Astrocyte (in vitro differentiated cells and primary cell): ENCODE data around the gene ZNF20. TPM values are rescaled to one million over a fixed set of nuclear protein-coding genes. Genes with fewer than 3 reads are reported as not detected.
"Not testable (repeated sequence)": the region's sequence is repeated elsewhere in the genome, so short reads cannot be mapped to it uniquely, and the experiment has no call there.

Source experiments
- DNase-seq: peaks from one replicate; pipeline ENCODE4 v3.0.0-alpha.2; 2010; ENCODE audit warnings: low read depth
- FAIRE-seq: peaks from 2 replicates; lab custom pipeline; 2011; peaks lifted over from hg19 to GRCh38; lab: Jason Lieb, UNC
- H2AFZ ChIP-seq: 2 replicates; pipeline ENCODE4 v1.6.0; 2012; ENCODE audit warnings: low read depth, low read length, inconsistent platforms
- H3K27ac ChIP-seq: 2 replicates; pipeline ENCODE4 v1.5.1; 2011; ENCODE audit warnings: low read depth, low read length, inconsistent platforms
- H3K27me3 ChIP-seq: 2 replicates; pipeline ENCODE4 v1.6.0; 2011; ENCODE audit warnings: low read length, inconsistent platforms; ENCODE audit not compliant: insufficient read depth
- H3K36me3 ChIP-seq: 2 replicates; pipeline ENCODE4 v1.5.1; 2011; ENCODE audit warnings: low read length, inconsistent platforms; ENCODE audit not compliant: insufficient read depth
- H3K4me1 ChIP-seq: 2 replicates; pipeline ENCODE4 v1.5.1; 2011; ENCODE audit warnings: low read length, inconsistent platforms; ENCODE audit not compliant: insufficient read depth
- H3K4me2 ChIP-seq: 2 replicates; pipeline ENCODE4 v1.6.0; 2012; ENCODE audit warnings: low read length, inconsistent platforms
- H3K4me3 ChIP-seq: 2 replicates; pipeline ENCODE4 v1.5.1; 2011; ENCODE audit warnings: low read depth, mild to moderate bottlenecking, low read length, inconsistent platforms; ENCODE audit not compliant: insufficient read depth
- H3K79me2 ChIP-seq: 2 replicates; pipeline ENCODE4 v1.6.0; 2012; ENCODE audit warnings: mild to moderate bottlenecking, low read length, inconsistent platforms; ENCODE audit not compliant: insufficient read depth
- H3K9ac ChIP-seq: 2 replicates; pipeline ENCODE4 v1.6.0; 2012; ENCODE audit warnings: mild to moderate bottlenecking, low read length, inconsistent platforms
- H3K9me3 ChIP-seq: 2 replicates; pipeline ENCODE4 v1.5.1; 2012; ENCODE audit warnings: low read depth, mild to moderate bottlenecking, low read length, inconsistent platforms; ENCODE audit not compliant: insufficient read depth
- H4K20me1 ChIP-seq: 2 replicates; pipeline ENCODE4 v1.6.0; 2012; ENCODE audit warnings: low read length, inconsistent platforms; ENCODE audit not compliant: insufficient read depth
- H3K27ac Mint-ChIP-seq: one replicate; pipeline ENCODE4 v1.8.0; 2021; ENCODE audit warnings: mild to moderate bottlenecking, mixed read lengths; ENCODE audit not compliant: unreplicated experiment
- H3K27me3 Mint-ChIP-seq: one replicate; pipeline ENCODE4 v1.8.0; 2021; ENCODE audit warnings: low read depth, mixed read lengths; ENCODE audit not compliant: unreplicated experiment
- H3K36me3 Mint-ChIP-seq: one replicate; pipeline ENCODE4 v1.8.0; 2021; ENCODE audit warnings: low read depth, mixed read lengths; ENCODE audit not compliant: unreplicated experiment
- H3K4me1 Mint-ChIP-seq: one replicate; pipeline ENCODE4 v1.8.0; 2021; ENCODE audit warnings: low read depth, mixed read lengths; ENCODE audit not compliant: unreplicated experiment
- H3K4me3 Mint-ChIP-seq: one replicate; pipeline ENCODE4 v1.8.0; 2021; ENCODE audit warnings: mild to moderate bottlenecking, moderate library complexity, mixed read lengths; ENCODE audit not compliant: unreplicated experiment
- H3K9me3 Mint-ChIP-seq: one replicate; pipeline ENCODE4 v1.8.0; 2021; ENCODE audit warnings: mild to moderate bottlenecking, mixed read lengths; ENCODE audit not compliant: unreplicated experiment
- EZH2 ChIP-seq: IDR thresholded peaks from 2 replicates; pipeline ENCODE4 v1.6.1; 2012; ENCODE audit warnings: mild to moderate bottlenecking, low read length, inconsistent platforms; ENCODE audit not compliant: insufficient read depth
- total RNA-seq: library from RNA; stranded (reverse); gene quantifications from 2 replicates; pipeline ENCODE4 v1.2.1, GENCODE V29; 2021
- TF ChIP-seq, protein P1 (sequence below): IDR thresholded peaks from 2 replicates; pipeline ENCODE4 v1.5.1; 2011; ENCODE audit warnings: low read depth, mild to moderate bottlenecking, inconsistent platforms, low read length, moderate library complexity; ENCODE audit not compliant: insufficient read depth

ZNF20 gene
- total RNA-seq, 1 donor from 2014 or later, result 8.2 TPM

GRCh38 chr19:12111943-12112637, 28.1 kb downstream of the ZNF20 start:
- no peak for FAIRE-seq

GRCh38 chr19:12111176-12111575, 29.0 kb downstream of the ZNF20 start:
- Histone ChIP-seq H3K36me3 (peaks cover 5% of the 10 kb centered on the region), H3K9me3 (peaks cover 39% of the 10 kb centered on the region), H3K79me2 (no peaks in the 10 kb centered on the region), H3K9ac (no peak overlapping the region), H3K4me1 (no peaks in the 10 kb centered on the region), H3K27ac (no peak overlapping the region), H4K20me1 (no peaks in the 10 kb centered on the region), H3K27me3 (no peaks in the 10 kb centered on the region), H2AFZ (no peak overlapping the region), H3K4me2 (no peak overlapping the region), H3K4me3 (no peak overlapping the region)
- H3K4me1 Mint-ChIP-seq, result no peaks in the 10 kb centered on the region
- no peak overlapping the region for H3K4me3 Mint-ChIP-seq
- no peak for TF ChIP-seq EZH2
- TF ChIP-seq, protein P1, sequence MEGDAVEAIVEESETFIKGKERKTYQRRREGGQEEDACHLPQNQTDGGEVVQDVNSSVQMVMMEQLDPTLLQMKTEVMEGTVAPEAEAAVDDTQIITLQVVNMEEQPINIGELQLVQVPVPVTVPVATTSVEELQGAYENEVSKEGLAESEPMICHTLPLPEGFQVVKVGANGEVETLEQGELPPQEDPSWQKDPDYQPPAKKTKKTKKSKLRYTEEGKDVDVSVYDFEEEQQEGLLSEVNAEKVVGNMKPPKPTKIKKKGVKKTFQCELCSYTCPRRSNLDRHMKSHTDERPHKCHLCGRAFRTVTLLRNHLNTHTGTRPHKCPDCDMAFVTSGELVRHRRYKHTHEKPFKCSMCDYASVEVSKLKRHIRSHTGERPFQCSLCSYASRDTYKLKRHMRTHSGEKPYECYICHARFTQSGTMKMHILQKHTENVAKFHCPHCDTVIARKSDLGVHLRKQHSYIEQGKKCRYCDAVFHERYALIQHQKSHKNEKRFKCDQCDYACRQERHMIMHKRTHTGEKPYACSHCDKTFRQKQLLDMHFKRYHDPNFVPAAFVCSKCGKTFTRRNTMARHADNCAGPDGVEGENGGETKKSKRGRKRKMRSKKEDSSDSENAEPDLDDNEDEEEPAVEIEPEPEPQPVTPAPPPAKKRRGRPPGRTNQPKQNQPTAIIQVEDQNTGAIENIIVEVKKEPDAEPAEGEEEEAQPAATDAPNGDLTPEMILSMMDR, result no peak
- H3K27me3 Mint-ChIP-seq, result no peaks in the 10 kb centered on the region
- H3K9me3 Mint-ChIP-seq, result peaks cover 32% of the 10 kb centered on the region
- H3K27ac Mint-ChIP-seq, result no peak overlapping the region
- FAIRE-seq (no peak), DNase-seq (no peak)
- no peaks in the 10 kb centered on the region for H3K36me3 Mint-ChIP-seq

More at GRCh38 chr19:12111943-12112637, 28.1 kb downstream of the ZNF20 start:
- Histone ChIP-seq H3K4me3 (no peak overlapping the region), H3K27ac (no peak overlapping the region), H4K20me1 (no peaks in the 10 kb centered on the region), H3K79me2 (no peaks in the 10 kb centered on the region), H2AFZ (no peak overlapping the region), H3K36me3 (peaks cover 5% of the 10 kb centered on the region), H3K9ac (no peak overlapping the region), H3K27me3 (no peaks in the 10 kb centered on the region), H3K4me1 (no peaks in the 10 kb centered on the region), H3K9me3 (peaks cover 41% of the 10 kb centered on the region), H3K4me2 (no peak overlapping the region)
- Mint-ChIP-seq H3K4me3 (no peak overlapping the region), H3K9me3 (peaks cover 37% of the 10 kb centered on the region), H3K4me1 (no peaks in the 10 kb centered on the region), H3K36me3 (no peaks in the 10 kb centered on the region), H3K27me3 (no peaks in the 10 kb centered on the region), H3K27ac (no peak overlapping the region)
- no peak for DNase-seq
- no peak for TF ChIP-seq EZH2
- TF ChIP-seq, protein P1, result no peak

GRCh38 chr19:12103909-12104308, 36.2 kb downstream of the ZNF20 start:
- not testable (repeated sequence) for H3K4me1 ChIP-seq, H3K36me3 ChIP-seq, H3K4me1 Mint-ChIP-seq, H3K27ac Mint-ChIP-seq, H3K9me3 Mint-ChIP-seq, H3K36me3 Mint-ChIP-seq, H3K9ac ChIP-seq, H4K20me1 ChIP-seq, H3K4me3 Mint-ChIP-seq, H3K79me2 ChIP-seq, DNase-seq, H2AFZ ChIP-seq, H3K27me3 Mint-ChIP-seq, H3K4me3 ChIP-seq, FAIRE-seq, H3K9me3 ChIP-seq, H3K4me2 ChIP-seq, H3K27ac ChIP-seq, H3K27me3 ChIP-seq
